NB4 (cell line): ENCODE results near the gene ZFHX2.

Experiments used
- MYC ChIP-seq: IDR thresholded peaks from 2 replicates; pipeline ENCODE4 v1.6.1; 2011; ENCODE audit warnings: low read depth, low read length
- POLR2A ChIP-seq: IDR thresholded peaks from 2 replicates; pipeline ENCODE4 v1.6.1; 2011; ENCODE audit warnings: mild to moderate bottlenecking; ENCODE audit not compliant: insufficient read length; ENCODE audit errors: extremely low read depth
- TF ChIP-seq, protein P1 (sequence below): IDR thresholded peaks from one replicate; pipeline ENCODE4 v1.5.1; 2012; ENCODE audit warnings: low read depth, low read length
- TF ChIP-seq, protein P2 (sequence below): IDR thresholded peaks from 2 replicates; pipeline ENCODE4 v1.6.1; 2011; ENCODE audit warnings: low read depth, low read length

DNA sequence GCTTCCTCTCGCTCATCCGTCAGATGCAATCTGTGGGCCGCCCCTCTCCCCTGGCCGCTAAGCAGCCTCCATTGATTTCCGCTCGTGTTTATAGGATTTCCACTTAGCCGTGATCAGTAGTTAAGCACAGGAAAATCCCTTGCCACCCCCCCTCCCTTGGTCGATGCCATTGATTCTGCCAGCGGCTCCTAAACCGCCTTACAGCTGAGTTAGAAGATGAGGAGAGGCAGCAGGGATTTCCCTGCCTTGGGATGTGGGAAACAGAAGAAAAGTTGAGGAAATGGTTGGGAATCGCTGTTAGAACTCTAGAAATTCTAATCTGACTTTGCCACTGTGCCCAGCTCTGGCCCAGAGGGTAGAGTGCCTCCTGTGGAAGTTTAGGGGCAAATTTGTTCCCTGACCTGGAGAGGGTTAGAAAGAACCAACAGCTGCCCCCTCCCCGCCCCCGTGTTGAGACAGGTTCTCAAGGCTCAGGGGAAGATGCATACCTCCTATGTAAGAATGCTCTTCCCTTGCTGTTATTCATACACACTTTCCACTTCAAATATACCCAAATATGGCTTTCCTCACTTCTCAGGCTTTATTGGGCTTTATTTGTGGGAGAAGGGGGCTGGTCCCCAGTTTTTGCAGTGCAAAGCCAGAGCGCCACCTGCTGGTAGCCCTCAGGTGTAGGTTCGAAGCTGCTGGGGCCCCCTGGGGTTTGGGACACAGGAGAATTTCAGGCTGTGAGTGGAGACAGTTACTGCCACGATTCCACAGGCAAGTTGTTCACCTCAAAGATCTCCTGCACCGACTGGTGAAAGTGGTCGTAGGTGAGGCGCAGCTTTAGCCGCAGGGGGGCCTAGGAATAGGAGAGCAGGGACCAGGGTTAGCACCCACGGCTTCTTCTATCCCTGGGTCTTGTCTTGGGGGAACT is 7.7 kb upstream of the ZFHX2 start:
- TF ChIP-seq POLR2A (no peak), MYC (no peak)
- TF ChIP-seq, protein P1, sequence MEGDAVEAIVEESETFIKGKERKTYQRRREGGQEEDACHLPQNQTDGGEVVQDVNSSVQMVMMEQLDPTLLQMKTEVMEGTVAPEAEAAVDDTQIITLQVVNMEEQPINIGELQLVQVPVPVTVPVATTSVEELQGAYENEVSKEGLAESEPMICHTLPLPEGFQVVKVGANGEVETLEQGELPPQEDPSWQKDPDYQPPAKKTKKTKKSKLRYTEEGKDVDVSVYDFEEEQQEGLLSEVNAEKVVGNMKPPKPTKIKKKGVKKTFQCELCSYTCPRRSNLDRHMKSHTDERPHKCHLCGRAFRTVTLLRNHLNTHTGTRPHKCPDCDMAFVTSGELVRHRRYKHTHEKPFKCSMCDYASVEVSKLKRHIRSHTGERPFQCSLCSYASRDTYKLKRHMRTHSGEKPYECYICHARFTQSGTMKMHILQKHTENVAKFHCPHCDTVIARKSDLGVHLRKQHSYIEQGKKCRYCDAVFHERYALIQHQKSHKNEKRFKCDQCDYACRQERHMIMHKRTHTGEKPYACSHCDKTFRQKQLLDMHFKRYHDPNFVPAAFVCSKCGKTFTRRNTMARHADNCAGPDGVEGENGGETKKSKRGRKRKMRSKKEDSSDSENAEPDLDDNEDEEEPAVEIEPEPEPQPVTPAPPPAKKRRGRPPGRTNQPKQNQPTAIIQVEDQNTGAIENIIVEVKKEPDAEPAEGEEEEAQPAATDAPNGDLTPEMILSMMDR: peak; percentile 90
- TF ChIP-seq, protein P2, sequence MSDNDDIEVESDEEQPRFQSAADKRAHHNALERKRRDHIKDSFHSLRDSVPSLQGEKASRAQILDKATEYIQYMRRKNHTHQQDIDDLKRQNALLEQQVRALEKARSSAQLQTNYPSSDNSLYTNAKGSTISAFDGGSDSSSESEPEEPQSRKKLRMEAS: no peak
